IMR-90 (cell line): Measurements from ENCODE around the gene ENOX1. TPM values are rescaled to one million over a fixed set of nuclear protein-coding genes. Genes with fewer than 3 reads are reported as not detected.

ENCODE experiments used
- ATAC-seq: fragments of 200-7000 bp; cut with Tn5 transposase; 2 replicates; pipeline ENCODE4 v1.9.1; 2020; ENCODE audit warnings: low read depth, mild to moderate bottlenecking, moderate library complexity
- BruUV-seq: library from RNA; stranded (reverse); fragments of 400-500 nt; replicated peaks from 2 replicates; lab custom pipeline; 2021; lab: Mats Ljungman, UMichigan
- CTCF ChIA-PET: fragments of 300-600 bp; formaldehyde crosslinking; extraction: SDS; loops from one replicate; lab custom pipeline; 2021; ENCODE audit warnings: antibody characterized with exemption; lab: Yijun Ruan, JAX
- POLR2A ChIA-PET: fragments of 300-600 bp; sonication (Branson Sonifier 250); formaldehyde crosslinking; loops from one replicate; lab custom pipeline; 2022; ENCODE audit warnings: antibody characterized with exemption; ENCODE audit not compliant: unreplicated experiment; lab: Charles Lee
- DNase-seq: peaks from one replicate; pipeline ENCODE4 v3.0.0; 2013
- H2AFZ ChIP-seq: replicated peaks from 2 replicates; pipeline ENCODE3; 2013; ENCODE audit warnings: low read length, mild to moderate bottlenecking; ENCODE audit not compliant: poor library complexity
- H2AK5ac ChIP-seq: 2 replicates; pipeline ENCODE4 v1.6.1; 2013; ENCODE audit warnings: low read depth, low read length, inconsistent platforms
- H2AK9ac ChIP-seq: replicated peaks from 2 replicates; pipeline ENCODE3; 2013; ENCODE audit warnings: mild to moderate bottlenecking, low read depth, low read length, moderate library complexity; ENCODE audit not compliant: poor library complexity
- H2BK120ac ChIP-seq: 2 replicates; pipeline ENCODE4 v1.6.1; 2013; ENCODE audit warnings: low read depth, low read length, inconsistent platforms
- H2BK15ac ChIP-seq: 3 replicates; pipeline ENCODE4 v1.6.1; 2013; ENCODE audit warnings: low read depth, low read length, inconsistent platforms
- H2BK20ac ChIP-seq: 2 replicates; pipeline ENCODE4 v1.6.1; 2013; ENCODE audit warnings: low read depth, mild to moderate bottlenecking, inconsistent platforms, low read length, moderate library complexity
- H2BK5ac ChIP-seq: 2 replicates; pipeline ENCODE4 v1.6.1; 2013; ENCODE audit warnings: mild to moderate bottlenecking, low read depth, low read length, inconsistent platforms; ENCODE audit not compliant: poor library complexity, severe bottlenecking
- H3K14ac ChIP-seq: replicated peaks from 2 replicates; pipeline ENCODE4 v1.6.1; 2013; ENCODE audit warnings: low read depth, low read length, inconsistent platforms
- H3K18ac ChIP-seq: 2 replicates; pipeline ENCODE4 v1.6.1; 2013; ENCODE audit warnings: low read depth, low read length, control low read depth
- H3K23ac ChIP-seq: 2 replicates; pipeline ENCODE4 v1.6.1; 2013; ENCODE audit warnings: low read depth, low read length, inconsistent platforms
- H3K27ac ChIP-seq: 2 replicates; pipeline ENCODE4 v1.5.1; 2013; ENCODE audit warnings: mild to moderate bottlenecking, control low read depth, low read length; ENCODE audit not compliant: insufficient read depth
- H3K27me3 ChIP-seq: 2 replicates; pipeline ENCODE4 v1.6.1; 2013; ENCODE audit warnings: low read length; ENCODE audit not compliant: control insufficient read depth, insufficient read depth
- H3K36me3 ChIP-seq: 2 replicates; pipeline ENCODE4 v1.6.1; 2013; ENCODE audit warnings: low read length, mixed read lengths; ENCODE audit not compliant: control insufficient read depth, insufficient read depth
- H3K4ac ChIP-seq: 2 replicates; pipeline ENCODE4 v1.6.1; 2013; ENCODE audit warnings: low read depth, low read length, inconsistent platforms
- H3K4me1 ChIP-seq: 2 replicates; pipeline ENCODE4 v1.6.1; 2013; ENCODE audit warnings: low read length, mixed read lengths; ENCODE audit not compliant: control insufficient read depth, insufficient read depth
- H3K4me2 ChIP-seq: 2 replicates; pipeline ENCODE4 v1.6.1; 2013; ENCODE audit warnings: low read depth, mild to moderate bottlenecking, control low read depth, low read length, moderate library complexity
- H3K4me3 ChIP-seq: 2 replicates; pipeline ENCODE4 v1.5.1; 2013; ENCODE audit warnings: low read depth, mild to moderate bottlenecking, control low read depth, low read length, moderate library complexity; ENCODE audit not compliant: insufficient read depth
- H3K56ac ChIP-seq: 2 replicates; pipeline ENCODE4 v1.6.1; 2013; ENCODE audit warnings: low read length, inconsistent platforms; ENCODE audit not compliant: insufficient read depth; ENCODE audit errors: extremely low read depth
- H3K79me1 ChIP-seq, 2 experiments: 2 replicates each; pipeline ENCODE4 v1.6.1; 2013; ENCODE audit warnings: low read length in 2 of 2, inconsistent platforms in 1 of 2, low read depth in 1 of 2
- H3K9ac ChIP-seq: 2 replicates; pipeline ENCODE4 v1.6.1; 2013; ENCODE audit warnings: low read depth, low read length, control low read depth
- H3K9me1 ChIP-seq: 2 replicates; pipeline ENCODE4 v1.6.1; 2013; ENCODE audit warnings: low read length, inconsistent platforms; ENCODE audit not compliant: insufficient read depth
- H3K9me3 ChIP-seq: 2 replicates; pipeline ENCODE4 v1.6.1; 2013; ENCODE audit warnings: low read length; ENCODE audit not compliant: control insufficient read depth, insufficient read depth
- H4K20me1 ChIP-seq: 2 replicates; pipeline ENCODE4 v1.6.1; 2013; ENCODE audit warnings: low read length, inconsistent platforms; ENCODE audit not compliant: insufficient read depth
- H4K5ac ChIP-seq: 2 replicates; pipeline ENCODE4 v1.6.1; 2013; ENCODE audit warnings: mild to moderate bottlenecking, low read depth, low read length, control low read depth
- H4K8ac ChIP-seq, 2 experiments: 2 replicates each; pipeline ENCODE4 v1.6.1; 2013; ENCODE audit warnings: low read depth in 2 of 2, low read length in 2 of 2, control low read depth in 1 of 2, inconsistent platforms in 1 of 2
- H4K91ac ChIP-seq: 2 replicates; pipeline ENCODE4 v1.6.1; 2013; ENCODE audit warnings: low read depth, low read length, inconsistent platforms; ENCODE audit not compliant: insufficient read depth
- BHLHE40 ChIP-seq: fragments of 150-350 bp; IDR thresholded peaks from 2 replicates; pipeline ENCODE4 v1.6.1; 2016; ENCODE audit warnings: mild to moderate bottlenecking, low read depth, low read length
- CEBPB ChIP-seq: IDR thresholded peaks from 2 replicates; pipeline ENCODE4 v1.6.1; 2012; ENCODE audit warnings: low read depth, low read length, improper control_type of control experiment
- MAZ ChIP-seq: IDR thresholded peaks from 2 replicates; pipeline ENCODE4 v1.6.1; 2012; ENCODE audit warnings: low read depth, mild to moderate bottlenecking, low read length, improper control_type of control experiment, moderate library complexity, borderline replicate concordance
- WGBS, 2 experiments: methylation state at CpG; one replicate each; pipeline versions ENCODE4 v1.1.5 to v1.1.7; 2013; ENCODE audit warnings: missing lambda C conversion rate in 2 of 2; ENCODE audit not compliant: insufficient read length in 1 of 2; ENCODE audit errors: extremely low coverage in 2 of 2; 5-methylcytosine and 5-hydroxymethylcytosine counted together
- dilution Hi-C: fragments of 300-500 bp; cut with HindIII; formaldehyde crosslinking; loops from one replicate; pipeline ENCODE4 v1.14.3; 2018; ENCODE audit warnings: low sequenced_read_pairs; ENCODE audit not compliant: unreplicated experiment
- in situ Hi-C: fragments of 300-500 bp; cut with MboI; formaldehyde crosslinking; loops from 3 replicates; pipeline ENCODE4 v1.14.3; 2019; ENCODE audit warnings: low sequenced_read_pairs, inconsistent platforms, mixed read lengths
- intact Hi-C: fragments of 100-400 bp; cut with micrococcal nuclease; formaldehyde crosslinking; loops from 2 replicates; pipeline ENCODE4 v1.10.0; 2022
- polyA plus RNA-seq, 3 experiments: library from polyadenylated mRNA; depleted of rRNA; stranded (reverse); fragments of >200 nt; gene quantifications; 2 replicates each; pipeline ENCODE4 v1.2.3, GENCODE V29; 2012; ENCODE audit warnings: low replicate concordance in 1 of 3
- total RNA-seq: library from RNA; depleted of rRNA; stranded (reverse); fragments of >200 nt; gene quantifications from 2 replicates; pipeline ENCODE4 v1.2.3, GENCODE V29; 2012

Gene ENOX1
- total and polyA plus RNA-seq, 2 of the 4 experiments (the other 2 are of a cell fraction), result 0.99 to 1.3 TPM

GRCh38 chr13:43640476-43640875 is 146.3 kb downstream of the ENOX1 start:
- Histone ChIP-seq H2BK20ac (no peak overlapping the region), H3K23ac (no peak overlapping the region), H2BK120ac (no peak overlapping the region), H3K9me1 (no peaks in the 10 kb centered on the region), H3K4ac (no peak overlapping the region), H3K14ac (no peak overlapping the region), H3K4me3 (no peak overlapping the region), H2AK9ac (no peak overlapping the region), H3K56ac (no peak overlapping the region), H4K5ac (no peak overlapping the region), H4K20me1 (no peaks in the 10 kb centered on the region), H3K36me3 (no peaks in the 10 kb centered on the region), H3K27me3 (peaks cover 2% of the 10 kb centered on the region), H2AK5ac (no peak overlapping the region), H3K9ac (no peak overlapping the region), H2BK5ac (no peak overlapping the region), H4K8ac (no peak overlapping the region), H3K9me3 (no peaks in the 10 kb centered on the region), H3K4me1 (no peaks in the 10 kb centered on the region), H3K79me1 (no peaks in the 10 kb centered on the region), H2AFZ (no peak overlapping the region), H2BK15ac (no peak overlapping the region), H3K27ac (no peak overlapping the region), H4K91ac (no peak overlapping the region), H3K18ac (no peak overlapping the region), H3K4me2 (no peak overlapping the region)
- intact Hi-C loops, result no loop called here
- no peak for TF ChIP-seq MAZ
- TF ChIP-seq BHLHE40, result no peak
- TF ChIP-seq CEBPB, result no peak
- ATAC-seq (no peak), DNase-seq (no peak)
- in situ Hi-C loops, result no loop called here
- WGBS, 2 experiments, result no CpG with 5 or more reads among the region's 1 CpG
- CTCF ChIA-PET, result no interaction called here
- dilution Hi-C loops, result no loop called here
- POLR2A ChIA-PET, result no interaction called here
- BruUV-seq, result no TSS peak
